OCI-LY3 (cell line): Measurements from ENCODE around the gene LTN1.

Experiments
- EZH2phosphoT487 ChIP-seq: fragments of 200-600 bp; shearing (Covaris generic); IDR thresholded peaks from 2 replicates; pipeline ENCODE4 v1.6.1; 2018; ENCODE audit warnings: antibody characterized with exemption, mixed run types, low read depth
- TF ChIP-seq, protein P1 (sequence below): fragments of 200-600, 300-600 bp; sonication (generic); IDR thresholded peaks from 2 replicates; pipeline ENCODE4 v1.5.1; 2014; ENCODE audit warnings: antibody characterized with exemption, low read length, low read depth

DNA sequence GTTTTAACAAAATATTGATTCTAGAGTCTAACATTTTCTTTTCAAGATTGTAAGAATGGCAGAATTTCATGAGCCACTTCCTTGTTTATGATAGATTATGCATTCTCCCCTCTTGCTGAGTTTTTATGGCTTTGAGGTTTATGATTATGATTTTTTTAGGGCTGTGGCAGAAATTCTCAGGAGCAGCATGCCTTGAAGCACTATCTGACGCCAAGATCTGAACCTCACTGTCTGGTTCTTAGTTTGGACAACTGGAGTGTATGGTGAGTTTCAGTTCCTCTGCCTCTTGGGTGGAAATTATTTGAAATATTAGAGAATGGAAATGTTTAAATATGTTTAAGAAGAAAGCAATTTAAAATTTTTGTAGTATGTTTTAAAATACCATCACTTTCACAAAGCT is 42.0 kb upstream of the LTN1 start:
- TF ChIP-seq, protein P1, sequence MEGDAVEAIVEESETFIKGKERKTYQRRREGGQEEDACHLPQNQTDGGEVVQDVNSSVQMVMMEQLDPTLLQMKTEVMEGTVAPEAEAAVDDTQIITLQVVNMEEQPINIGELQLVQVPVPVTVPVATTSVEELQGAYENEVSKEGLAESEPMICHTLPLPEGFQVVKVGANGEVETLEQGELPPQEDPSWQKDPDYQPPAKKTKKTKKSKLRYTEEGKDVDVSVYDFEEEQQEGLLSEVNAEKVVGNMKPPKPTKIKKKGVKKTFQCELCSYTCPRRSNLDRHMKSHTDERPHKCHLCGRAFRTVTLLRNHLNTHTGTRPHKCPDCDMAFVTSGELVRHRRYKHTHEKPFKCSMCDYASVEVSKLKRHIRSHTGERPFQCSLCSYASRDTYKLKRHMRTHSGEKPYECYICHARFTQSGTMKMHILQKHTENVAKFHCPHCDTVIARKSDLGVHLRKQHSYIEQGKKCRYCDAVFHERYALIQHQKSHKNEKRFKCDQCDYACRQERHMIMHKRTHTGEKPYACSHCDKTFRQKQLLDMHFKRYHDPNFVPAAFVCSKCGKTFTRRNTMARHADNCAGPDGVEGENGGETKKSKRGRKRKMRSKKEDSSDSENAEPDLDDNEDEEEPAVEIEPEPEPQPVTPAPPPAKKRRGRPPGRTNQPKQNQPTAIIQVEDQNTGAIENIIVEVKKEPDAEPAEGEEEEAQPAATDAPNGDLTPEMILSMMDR = no peak
- TF ChIP-seq EZH2phosphoT487 = no peak
